GM23338 (cell line): ENCODE measurements around the gene DOCK2. TPM values are rescaled to one million over a fixed set of nuclear protein-coding genes. Genes with fewer than 3 reads are reported as not detected.

ENCODE experiments used
- ATAC-seq: fragments of 200-7000 bp; cut with Tn5 transposase; 3 replicates; pipeline ENCODE4 v1.9.1; 2020
- DNase-seq: peaks from one replicate; pipeline ENCODE4 v3.0.0-alpha.2; 2015; ENCODE audit warnings: low spot score
- H2AFZ ChIP-seq: fragments of 200-600 bp; sonication (generic); 2 replicates; pipeline ENCODE4 v1.8.0; 2016; ENCODE audit warnings: antibody characterized with exemption, mild to moderate bottlenecking, moderate library complexity
- H3F3A ChIP-seq: fragments of 200-600 bp; sonication (generic); replicated peaks from 2 replicates; pipeline ENCODE4 v1.8.0; 2017; ENCODE audit warnings: antibody characterized with exemption, mixed run types, low read depth
- H3K27ac ChIP-seq: fragments of 200-600 bp; sonication (generic); 2 replicates; pipeline ENCODE4 v1.6.1; 2016; ENCODE audit warnings: low read depth
- H3K27me3 ChIP-seq: fragments of 200-600 bp; sonication (generic); 2 replicates; pipeline ENCODE4 v1.8.0; 2016; ENCODE audit warnings: mild to moderate bottlenecking, mixed run types, moderate library complexity; ENCODE audit not compliant: insufficient read depth
- H3K36me3 ChIP-seq: fragments of 200-600 bp; sonication (generic); 2 replicates; pipeline ENCODE4 v1.8.0; 2016; ENCODE audit warnings: mild to moderate bottlenecking; ENCODE audit not compliant: insufficient read depth
- H3K4me1 ChIP-seq: fragments of 200-600 bp; sonication (generic); 2 replicates; pipeline ENCODE4 v1.8.0; 2016; ENCODE audit warnings: mild to moderate bottlenecking, moderate library complexity; ENCODE audit not compliant: insufficient read depth
- H3K4me2 ChIP-seq: fragments of 200-600 bp; sonication (generic); 2 replicates; pipeline ENCODE4 v1.7.1; 2017; ENCODE audit warnings: mixed run types
- H3K4me3 ChIP-seq: fragments of 200-600 bp; sonication (generic); 2 replicates; pipeline ENCODE4 v1.6.1; 2016; ENCODE audit warnings: mixed run types
- H3K79me2 ChIP-seq: fragments of 200-600 bp; sonication (generic); replicated peaks from 2 replicates; pipeline ENCODE4 v1.8.0; 2017; ENCODE audit warnings: mild to moderate bottlenecking; ENCODE audit not compliant: insufficient read depth
- H3K9me2 ChIP-seq: fragments of 200-600 bp; sonication (generic); 2 replicates; pipeline ENCODE4 v1.8.0; 2017; ENCODE audit not compliant: insufficient read depth
- H4K20me1 ChIP-seq: fragments of 200-600 bp; sonication (generic); replicated peaks from 2 replicates; pipeline ENCODE4 v1.8.0; 2017; ENCODE audit warnings: mild to moderate bottlenecking; ENCODE audit not compliant: insufficient read depth
- H3K27ac Mint-ChIP-seq: 2 replicates; pipeline ENCODE4 v1.8.0; 2020; ENCODE audit warnings: inconsistent platforms, mild to moderate bottlenecking, moderate library complexity, mixed read lengths
- H3K27me3 Mint-ChIP-seq: 3 replicates; pipeline ENCODE4 v1.8.0; 2022; ENCODE audit warnings: low read depth, mild to moderate bottlenecking, moderate library complexity, mixed read lengths, inconsistent platforms; ENCODE audit not compliant: insufficient read depth, poor library complexity
- H3K36me3 Mint-ChIP-seq: 3 replicates; pipeline ENCODE4 v1.8.0; 2021; ENCODE audit warnings: low read depth, mild to moderate bottlenecking, inconsistent platforms, moderate library complexity, mixed read lengths
- H3K4me1 Mint-ChIP-seq: 3 replicates; pipeline ENCODE4 v1.8.0; 2020; ENCODE audit warnings: mild to moderate bottlenecking, inconsistent platforms, mixed read lengths
- H3K4me3 Mint-ChIP-seq: 3 replicates; pipeline ENCODE4 v1.8.0; 2021; ENCODE audit warnings: moderate library complexity, mild to moderate bottlenecking, inconsistent platforms, mixed read lengths
- H3K9me3 Mint-ChIP-seq: 3 replicates; pipeline ENCODE4 v1.8.0; 2020; ENCODE audit warnings: moderate library complexity, mild to moderate bottlenecking, inconsistent platforms, mixed read lengths
- CREB1 ChIP-seq: fragments of 250-450 bp; sonication (Bioruptor Pico); IDR thresholded peaks from 2 replicates; pipeline ENCODE4 v1.5.0; 2020; ENCODE audit warnings: low read depth, mild to moderate bottlenecking, moderate library complexity
- CTCF ChIP-seq, 2 experiments: fragments of 200-600 bp in 1 of 2; sonication (generic) in 1 of 2; conservative IDR thresholded peaks; 2 replicates each; pipeline versions ENCODE4 v1.5.1 to v1.6.1; 2016 to 2017; ENCODE audit warnings: antibody characterized with exemption in 2 of 2, low read depth in 2 of 2, mild to moderate bottlenecking in 2 of 2, moderate library complexity in 1 of 2
- ETS1 ChIP-seq: IDR thresholded peaks from 2 replicates; pipeline ENCODE4 v1.6.1; 2016; ENCODE audit warnings: antibody characterized with exemption
- EZH2 ChIP-seq: fragments of 200-600 bp; sonication (generic); IDR thresholded peaks from one replicate; pipeline ENCODE4 v1.8.0; 2017; ENCODE audit warnings: antibody characterized with exemption, mild to moderate bottlenecking, low read depth; ENCODE audit not compliant: unreplicated experiment
- EZH2phosphoT487 ChIP-seq: fragments of 200-600 bp; sonication (generic); IDR thresholded peaks from one replicate; pipeline ENCODE4 v1.8.1; 2018; ENCODE audit warnings: antibody characterized with exemption; ENCODE audit not compliant: unreplicated experiment
- JUNB ChIP-seq: IDR thresholded peaks from one replicate; pipeline ENCODE4 v1.6.1; 2016; ENCODE audit warnings: antibody characterized with exemption; ENCODE audit not compliant: unreplicated experiment
- NANOG ChIP-seq: IDR thresholded peaks from 2 replicates; pipeline ENCODE4 v1.6.1; 2016; ENCODE audit warnings: antibody characterized with exemption, borderline replicate concordance
- POLR2AphosphoS5 ChIP-seq: IDR thresholded peaks from 2 replicates; pipeline ENCODE4 v1.6.1; 2016; ENCODE audit warnings: antibody characterized with exemption, low read depth
- REST ChIP-seq: IDR thresholded peaks from one replicate; pipeline ENCODE4 v1.6.1; 2018; ENCODE audit warnings: antibody characterized with exemption; ENCODE audit not compliant: unreplicated experiment
- STAT1 ChIP-seq: IDR thresholded peaks from one replicate; pipeline ENCODE4 v1.6.1; 2016; ENCODE audit warnings: antibody characterized with exemption; ENCODE audit not compliant: unreplicated experiment
- ZNF114 ChIP-seq: fragments of 250-450 bp; sonication (Bioruptor Pico); IDR thresholded peaks from 2 replicates; pipeline ENCODE4 v1.5.0; 2020; ENCODE audit warnings: mild to moderate bottlenecking, moderate library complexity
- ZNF331 ChIP-seq: fragments of 250-450 bp; sonication (Bioruptor Pico); IDR thresholded peaks from 2 replicates; pipeline ENCODE4 v1.5.0; 2020; ENCODE audit warnings: low read depth, mild to moderate bottlenecking, moderate library complexity
- ZNF462 ChIP-seq: fragments of 250-450 bp; sonication (Bioruptor Pico); IDR thresholded peaks from 2 replicates; pipeline ENCODE4 v1.5.0; 2020; ENCODE audit warnings: mild to moderate bottlenecking, moderate library complexity
- polyA plus RNA-seq: library from polyadenylated mRNA; unstranded; fragments of >200 nt; fragmentation: Nextera tagmentation; extraction: Ambion mirVana; gene quantifications from 2 replicates; pipeline ENCODE4 v1.2.1, GENCODE V29; 2016
- total RNA-seq: library from RNA; depleted of rRNA; stranded (reverse); fragments of >200 nt; shearing (Covaris generic); gene quantifications from 2 replicates; pipeline ENCODE4 v1.2.3, GENCODE V29; 2014

The DOCK2 gene
- total and polyA plus RNA-seq, 2 experiments from 2014 or later = 3.7 to 9.4 TPM

- Mint-ChIP-seq H3K4me3 (no peak overlapping the region), H3K27ac (no peak overlapping the region), H3K36me3 (peaks cover 13% of the 10 kb centered on the region), H3K4me1 (peaks cover 17% of the 10 kb centered on the region), H3K27me3 (peaks cover 10% of the 10 kb centered on the region), H3K9me3 (peaks cover 21% of the 10 kb centered on the region)
- Histone ChIP-seq H3K4me2 (no peak overlapping the region), H3K36me3 (no peaks in the 10 kb centered on the region), H3K79me2 (no peaks in the 10 kb centered on the region), H2AFZ (no peak overlapping the region), H3K27ac (no peak overlapping the region), H3K9me2 (peaks cover 9% of the 10 kb centered on the region; the same call in 1 of the 2 replicates), H3K4me1 (peaks cover 12% of the 10 kb centered on the region), H3F3A (no peaks in the 10 kb centered on the region), H4K20me1 (no peaks in the 10 kb centered on the region), H3K4me3 (no peak overlapping the region), H3K27me3 (no peaks in the 10 kb centered on the region)
- DNase-seq (no peak), ATAC-seq (no peak)
- TF ChIP-seq NANOG = no peak
- TF ChIP-seq JUNB = no peak
- TF ChIP-seq POLR2AphosphoS5 = no peak
- no peak for TF ChIP-seq ZNF114 (CRISPR knock-in tag)
- no peak for TF ChIP-seq STAT1
- TF ChIP-seq ZNF462 (CRISPR knock-in tag) = no peak
- no peak for TF ChIP-seq REST
- no peak for TF ChIP-seq ZNF331 (CRISPR knock-in tag)
- TF ChIP-seq EZH2phosphoT487 = no peak
- no peak for TF ChIP-seq ETS1
- no peak for TF ChIP-seq CREB1
- no peak for TF ChIP-seq EZH2
- no peak for TF ChIP-seq CTCF (conservative IDR thresholded peaks at IDR 0.05; ENCODE audit: low read depth in 2 of 2)
Observed at GRCh38 chr5:170115925-170116324, 478.9 kb downstream of the DOCK2 start.
